T-helper 2 cell (primary cell): ENCODE data around the gene DNAJC13.
A peak's percentile ranks its signal among the peaks of the same experiment; 100 is the strongest.

Source experiments
- DNase-seq, 5 experiments: peaks; one replicate each; pipeline versions ENCODE4 v3.0.0 to v3.0.0-alpha.2; 2012 to 2022

DNAJC13 gene

GRCh38 chr3:132499071-132499470 is 81.8 kb downstream of the DNAJC13 start:
- DNase-seq, result no peak

DNA sequence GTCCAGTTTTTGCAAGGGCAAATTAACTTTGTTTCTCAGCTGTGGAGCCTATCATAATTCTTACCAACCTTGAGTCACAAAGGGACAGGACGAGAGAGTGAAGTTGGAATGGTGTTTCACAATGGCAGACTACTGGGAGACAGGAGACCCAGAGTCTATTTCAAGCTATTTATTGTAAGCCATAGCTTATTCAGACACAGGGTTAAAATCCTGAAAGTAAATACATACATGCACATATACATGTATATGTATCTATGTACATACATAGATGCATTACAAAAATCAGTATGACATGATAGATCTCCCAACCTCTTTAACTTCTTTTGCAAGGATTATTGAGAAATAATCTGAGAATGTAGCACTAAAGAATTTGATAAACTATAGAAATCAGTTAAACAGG is 86.3 kb downstream of the DNAJC13 start:
- DNase-seq, result no peak

DNA sequence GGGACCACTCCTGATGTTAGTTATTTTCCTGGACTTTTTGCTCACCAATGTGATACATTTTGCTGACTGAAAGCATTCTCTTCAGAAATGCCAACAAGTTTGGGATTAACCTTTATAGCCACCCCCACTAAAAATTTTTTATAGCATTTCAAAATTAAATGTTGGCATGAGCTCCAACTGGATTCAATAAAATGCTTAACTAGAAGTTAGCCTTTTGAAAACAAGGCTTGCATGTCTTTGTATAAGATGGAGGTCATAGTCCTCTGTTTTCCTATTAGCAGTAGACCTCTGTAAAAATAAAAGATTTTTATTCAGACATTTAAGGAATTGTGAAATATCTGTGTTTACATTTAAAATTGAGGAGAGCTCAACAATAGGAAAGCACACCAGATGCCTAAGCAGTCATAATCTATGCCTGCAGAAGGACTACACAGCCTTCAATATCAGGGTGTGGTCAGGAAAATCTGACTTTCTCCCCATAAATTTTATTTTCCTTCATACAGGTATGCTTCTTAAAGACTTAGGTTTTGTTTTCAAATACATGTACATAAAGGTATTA is 87.2 kb downstream of the DNAJC13 start:
- no peak for DNase-seq

GRCh38 chr3:132507657-132508056 is 90.4 kb downstream of the DNAJC13 start:
- no peak for DNase-seq

- DNase-seq, result no peak
Observed at GRCh38 chr3:132509096-132509495, 91.8 kb downstream of the DNAJC13 start.

GRCh38 chr3:132509506-132509905 is 92.2 kb downstream of the DNAJC13 start:
- no peak for DNase-seq

DNA sequence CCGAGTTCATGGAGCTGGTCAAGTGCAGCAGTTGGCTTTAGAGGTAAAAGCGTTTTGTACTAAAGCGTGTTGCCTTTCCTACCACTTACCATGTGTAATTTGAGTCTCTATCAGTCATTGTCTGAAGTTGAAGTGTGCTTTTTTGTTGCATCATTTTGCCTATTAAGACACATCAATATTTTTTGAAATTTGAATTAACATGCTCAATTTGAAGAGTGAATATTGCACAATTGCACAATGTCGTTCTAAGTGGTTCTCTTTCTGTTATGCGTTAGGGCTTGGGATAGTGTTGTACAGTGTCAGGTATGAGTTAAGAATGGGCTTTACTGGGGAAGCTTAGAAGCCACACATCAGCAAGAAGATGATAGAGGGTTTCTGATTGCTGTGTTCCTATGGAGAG is 95.8 kb downstream of the DNAJC13 start:
- no peak for DNase-seq

DNA sequence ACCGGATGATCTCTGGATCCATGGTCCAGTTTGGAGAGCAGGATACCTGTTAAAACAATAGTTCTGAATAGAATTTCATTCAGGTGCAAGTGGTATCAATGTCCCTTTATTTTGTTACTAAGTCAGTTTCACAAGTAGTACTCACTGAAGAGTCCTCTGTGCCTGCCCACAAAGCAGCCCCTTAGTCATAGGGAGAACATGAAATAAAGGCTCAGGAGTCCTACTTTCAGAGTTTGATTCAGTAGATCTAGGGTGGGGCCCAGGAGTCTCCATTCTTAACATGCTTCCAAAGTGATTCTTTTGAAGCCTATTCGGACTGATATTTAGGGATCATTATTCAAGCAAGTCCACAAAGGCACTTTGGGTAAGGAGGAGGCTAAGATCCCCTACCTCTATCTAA is 100.0 kb downstream of the DNAJC13 start:
- DNase-seq, result peak in 1 of 5 experiments; percentile 7

GRCh38 chr3:132519914-132520313 is 102.6 kb downstream of the DNAJC13 start:
- no peak for DNase-seq

DNA sequence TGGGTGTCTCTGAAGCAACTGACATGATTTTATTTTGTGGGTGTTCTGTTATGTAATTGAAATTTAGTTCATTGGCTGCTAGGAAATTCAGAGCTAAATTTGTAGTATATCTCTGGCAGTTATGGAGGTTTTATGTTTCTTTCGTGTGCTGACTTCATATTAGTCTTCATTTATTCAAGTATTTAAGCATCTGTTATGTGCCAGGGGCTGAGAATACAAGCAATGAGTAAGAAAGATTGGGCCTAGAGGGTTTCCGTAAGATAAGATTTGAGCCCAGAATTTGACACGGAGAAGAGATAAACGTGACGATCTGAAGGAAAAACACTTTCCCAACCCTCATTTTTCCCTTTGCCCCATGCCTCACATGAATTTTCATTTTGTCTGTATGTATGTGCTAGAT is 104.6 kb downstream of the DNAJC13 start:
- no peak for DNase-seq

DNA sequence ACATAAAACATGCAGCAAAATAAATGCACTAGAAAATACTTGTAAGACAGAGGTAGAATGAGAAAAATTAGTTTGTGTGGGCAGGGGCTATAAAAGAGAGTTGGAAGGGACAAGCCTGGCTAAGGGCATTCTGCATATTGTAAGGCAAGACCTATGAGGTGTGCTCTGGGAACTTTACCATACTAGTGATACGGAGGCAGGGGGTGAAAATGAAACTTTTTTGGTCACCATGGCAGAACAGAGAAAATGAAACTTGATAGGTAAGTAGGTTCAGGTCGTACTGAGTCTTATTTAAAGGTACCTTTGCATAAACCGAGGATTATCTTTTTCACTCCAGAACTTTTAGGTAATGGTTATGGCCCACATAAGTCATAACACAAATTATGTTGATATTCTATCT is 105.1 kb downstream of the DNAJC13 start:
- peak in 1 of 5 experiments; percentile 44 for DNase-seq

GRCh38 chr3:132530624-132531023 is 113.3 kb downstream of the DNAJC13 start:
- DNase-seq, result no peak

- DNase-seq, result peak in 3 of 5 experiments; percentile 12 to 64 (median 23)
Observed at GRCh38 chr3:132535575-132536441, 118.5 kb downstream of the DNAJC13 start.

- no peak for DNase-seq
Observed at GRCh38 chr3:132536442-132537153, 119.3 kb downstream of the DNAJC13 start.

DNA sequence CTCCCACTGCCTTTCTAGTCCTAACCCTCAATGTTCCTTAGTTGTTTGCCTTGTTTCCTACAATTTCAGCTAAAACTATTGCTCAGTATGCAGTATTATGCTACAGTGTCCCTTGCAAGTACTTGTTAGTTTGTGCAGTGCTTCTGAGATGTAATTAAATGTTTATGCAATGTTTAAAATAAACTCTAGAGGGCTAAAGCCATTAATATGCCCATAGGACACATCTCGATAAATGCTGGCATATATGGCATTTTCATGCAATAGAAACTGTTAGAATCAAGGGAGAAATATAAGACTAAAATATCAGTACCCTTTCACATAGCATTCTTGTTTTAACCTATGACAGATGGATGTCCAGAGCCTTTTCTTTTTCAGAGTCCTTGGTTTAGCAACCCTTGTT is 120.0 kb downstream of the DNAJC13 start:
- no peak for DNase-seq

- no peak for DNase-seq
Observed at GRCh38 chr3:132538072-132538471, 120.8 kb downstream of the DNAJC13 start.

GRCh38 chr3:132539681-132540080 is 122.4 kb downstream of the DNAJC13 start:
- DNase-seq, result no peak

- no peak for DNase-seq
Observed at GRCh38 chr3:132542577-132542976, 125.3 kb downstream of the DNAJC13 start.

DNA sequence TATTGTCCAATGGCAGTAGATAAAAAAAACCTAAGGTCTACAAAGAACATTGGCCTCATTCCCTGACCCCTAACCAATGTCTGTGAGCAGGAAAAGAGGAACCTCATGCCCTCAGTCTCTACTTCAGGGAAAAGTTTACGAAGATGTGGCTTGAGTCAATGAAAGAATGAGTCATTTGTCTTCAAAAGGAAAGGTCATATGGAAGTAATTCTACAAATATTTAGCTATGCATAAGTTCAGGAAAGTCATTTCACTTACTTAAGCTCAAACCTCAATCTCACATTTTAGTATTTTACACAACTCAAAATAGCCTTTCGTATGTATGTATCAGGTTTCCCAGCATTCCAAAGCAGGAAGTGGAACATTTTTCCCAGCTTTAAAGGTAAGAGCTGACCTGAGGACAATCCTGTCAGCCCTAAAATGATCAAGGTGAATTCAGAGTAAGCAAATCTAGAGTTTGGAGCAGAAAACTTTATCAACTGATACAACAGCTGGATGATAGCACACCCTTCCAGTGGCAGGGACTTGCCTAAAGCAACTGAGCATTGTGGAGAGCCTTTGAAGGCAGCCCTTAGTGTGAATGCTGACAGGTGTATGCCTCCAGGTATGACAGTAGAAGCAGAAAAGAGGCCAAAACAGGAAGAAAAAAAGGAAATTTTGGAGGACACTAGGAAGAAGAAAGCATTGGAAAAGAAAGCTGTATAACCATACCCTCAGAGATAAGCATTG is 125.9 kb downstream of the DNAJC13 start:
- DNase-seq, result no peak

- DNase-seq, result no peak
Observed at GRCh38 chr3:132544130-132544529, 126.8 kb downstream of the DNAJC13 start.

GRCh38 chr3:132545471-132545870 is 128.2 kb downstream of the DNAJC13 start:
- DNase-seq, result no peak

GRCh38 chr3:132549169-132549568 is 131.9 kb downstream of the DNAJC13 start:
- no peak for DNase-seq
